HCT116 (cell line): ENCODE data around the gene TBKBP1. TPM values are rescaled to one million over a fixed set of nuclear protein-coding genes. Genes with fewer than 3 reads are reported as not detected.

ENCODE experiments used
- ATAC-seq: fragments of 200-7000 bp; cut with Tn5 transposase; 2 replicates; pipeline ENCODE4 v1.9.1; 2020; ENCODE audit warnings: mild to moderate bottlenecking, moderate library complexity
- BruUV-seq: library from RNA; stranded (reverse); fragments of 400-500 nt; replicated peaks from 2 replicates; lab custom pipeline; 2021; lab: Mats Ljungman, UMichigan
- CTCF ChIA-PET: fragments of 300-600 bp; sonication (Branson Sonifier 250); formaldehyde crosslinking; loops from one replicate; lab custom pipeline; 2021; ENCODE audit warnings: antibody characterized with exemption; lab: Charles Lee
- POLR2A ChIA-PET: fragments of 300-600, 350-600 bp; sonication (Branson Sonifier 250); formaldehyde crosslinking; loops from one replicate; lab custom pipeline; 2021; ENCODE audit warnings: antibody characterized with exemption; lab: Charles Lee
- RAD21 ChIA-PET, 2 experiments: fragments of 300-600 bp; sonication (Branson Sonifier 250); formaldehyde crosslinking; loops; one replicate each; lab custom pipeline; 2023; ENCODE audit warnings: low total read pairs in 2 of 2; ENCODE audit not compliant: uncharacterized antibody in 2 of 2, unreplicated experiment in 2 of 2, low non-redundant PET in 1 of 2; lab: Charles Lee
- DNase-seq: peaks from one replicate; pipeline ENCODE4 v3.0.0-alpha.2; 2010; ENCODE audit warnings: low read depth, low spot score
- H2AFZ ChIP-seq: fragments of 200-600 bp; shearing (Covaris generic), sonication (generic); 2 replicates; pipeline ENCODE4 v1.6.1; 2017; ENCODE audit warnings: low read depth, mixed run types, mixed read lengths, antibody characterized with exemption, low read length; ENCODE audit not compliant: poor library complexity, severe bottlenecking
- H3K27ac ChIP-seq: 2 replicates; pipeline ENCODE4 v1.5.1; 2012; ENCODE audit warnings: low read depth, low read length
- H3K27me3 ChIP-seq: fragments of 200-600 bp; sonication (generic); 2 replicates; pipeline ENCODE4 v1.6.1; 2016; ENCODE audit warnings: mixed run types, low read length, mixed read lengths; ENCODE audit not compliant: insufficient read depth
- H3K36me3 ChIP-seq, 2 experiments: fragments of 200-500 bp in 1 of 2; fragments of 200-600 bp in 1 of 2; sonication (Bioruptor generic) in 1 of 2; sonication (generic) in 1 of 2; 2 replicates each; pipeline versions ENCODE4 v1.5.1 to v1.6.1; 2014 to 2016; ENCODE audit warnings: low read length in 2 of 2, inconsistent platforms in 1 of 2, mixed read lengths in 1 of 2, mixed run types in 1 of 2; ENCODE audit not compliant: insufficient read depth in 2 of 2, control insufficient read depth in 1 of 2
- H3K4me1 ChIP-seq, 2 experiments: fragments of 200-600 bp in 1 of 2; sonication (generic) in 1 of 2; 2 replicates each; pipeline versions ENCODE4 v1.5.1 to v1.6.1; 2012 to 2017; ENCODE audit warnings: low read length in 2 of 2, inconsistent platforms in 1 of 2, mild to moderate bottlenecking in 1 of 2, mixed read lengths in 1 of 2, mixed run types in 1 of 2, moderate library complexity in 1 of 2; ENCODE audit not compliant: insufficient read depth in 2 of 2, control insufficient read depth in 1 of 2
- H3K4me2 ChIP-seq: fragments of 200-600 bp; sonication (generic); 2 replicates; pipeline ENCODE4 v1.6.1; 2017; ENCODE audit warnings: mixed run types, low read length, mixed read lengths
- H3K4me3 ChIP-seq, 2 experiments: fragments of 200-600 bp in 1 of 2; sonication (generic) in 1 of 2; replicated peaks in 1 of 2; 2 replicates each; pipeline ENCODE4 v1.5.1; 2011 to 2016; ENCODE audit warnings: low read length in 2 of 2, control low read depth in 1 of 2, low read depth in 1 of 2, mild to moderate bottlenecking in 1 of 2, mixed read lengths in 1 of 2, mixed run types in 1 of 2
- H3K79me2 ChIP-seq: fragments of 200-600 bp; sonication (generic); 2 replicates; pipeline ENCODE4 v1.6.1; 2017; ENCODE audit warnings: mild to moderate bottlenecking, mixed run types, low read length, moderate library complexity, mixed read lengths; ENCODE audit not compliant: insufficient read depth
- H3K9ac ChIP-seq: fragments of 200-600 bp; sonication (generic); 2 replicates; pipeline ENCODE4 v1.6.1; 2016; ENCODE audit warnings: low read length, mixed read lengths
- H3K9me2 ChIP-seq: fragments of 200-600 bp; sonication (generic), shearing (Covaris generic); 2 replicates; pipeline ENCODE4 v1.6.1; 2017; ENCODE audit warnings: mixed run types, mild to moderate bottlenecking, moderate library complexity; ENCODE audit not compliant: insufficient read depth
- H3K9me3 ChIP-seq, 2 experiments: fragments of 200-500 bp in 1 of 2; fragments of 200-600 bp in 1 of 2; sonication (Bioruptor generic) in 1 of 2; sonication (generic) in 1 of 2; 2 replicates each; pipeline ENCODE4 v1.6.1; 2014 to 2017; ENCODE audit warnings: low read length in 2 of 2, mixed read lengths in 2 of 2, inconsistent platforms in 1 of 2, low read depth in 1 of 2, mild to moderate bottlenecking in 1 of 2, mixed run types in 1 of 2, moderate library complexity in 1 of 2; ENCODE audit not compliant: control insufficient read depth in 1 of 2, insufficient read depth in 1 of 2
- H4K20me1 ChIP-seq: fragments of 200-600 bp; sonication (generic), shearing (Covaris generic); 2 replicates; pipeline ENCODE4 v1.6.1; 2017; ENCODE audit warnings: mixed run types, mild to moderate bottlenecking, moderate library complexity; ENCODE audit not compliant: insufficient read depth
- CBX3 ChIP-seq: IDR thresholded peaks from 2 replicates; pipeline ENCODE4 v1.6.1; 2012; ENCODE audit warnings: low read depth
- CEBPB ChIP-seq: IDR thresholded peaks from 2 replicates; pipeline ENCODE4 v1.6.1; 2012; ENCODE audit warnings: low read depth
- EZH2phosphoT487 ChIP-seq: fragments of 200-600 bp; IDR thresholded peaks from 2 replicates; pipeline ENCODE4 v1.6.1; 2018; ENCODE audit warnings: antibody characterized with exemption, borderline replicate concordance
- FOSL1 ChIP-seq: IDR thresholded peaks from 2 replicates; pipeline ENCODE4 v1.6.1; 2012; ENCODE audit warnings: low read depth
- JUND ChIP-seq: IDR thresholded peaks from 2 replicates; pipeline ENCODE4 v1.6.1; 2012
- POLR2A ChIP-seq: IDR thresholded peaks from 2 replicates; pipeline ENCODE4 v1.7.0; 2011; ENCODE audit warnings: borderline replicate concordance; ENCODE audit not compliant: insufficient read depth, insufficient read length; ENCODE audit errors: extremely low read depth
- POLR2AphosphoS5 ChIP-seq: IDR thresholded peaks from 2 replicates; pipeline ENCODE4 v1.6.1; 2011; ENCODE audit warnings: mild to moderate bottlenecking, low read depth, low read length, moderate library complexity
- SIN3A ChIP-seq: IDR thresholded peaks from 2 replicates; pipeline ENCODE4 v1.6.1; 2012; ENCODE audit warnings: low read depth
- SP1 ChIP-seq: IDR thresholded peaks from 2 replicates; pipeline ENCODE4 v1.6.1; 2012; ENCODE audit warnings: low read depth
- SRF ChIP-seq: IDR thresholded peaks from 2 replicates; pipeline ENCODE4 v1.6.1; 2012; ENCODE audit warnings: low read depth
- TCF7L2 ChIP-seq: IDR thresholded peaks from 2 replicates; pipeline ENCODE4 v1.7.0; 2011; ENCODE audit warnings: borderline replicate concordance, inconsistent platforms; ENCODE audit not compliant: insufficient read depth, insufficient read length; ENCODE audit errors: extremely low read depth
- YY1 ChIP-seq: IDR thresholded peaks from 2 replicates; pipeline ENCODE4 v1.6.1; 2011; ENCODE audit warnings: low read length, low read depth, moderate library complexity, mild to moderate bottlenecking; ENCODE audit not compliant: insufficient replicate concordance; ENCODE audit errors: extremely low read depth
- ZNF274 ChIP-seq: fragments of 200-500 bp; sonication (Bioruptor generic); IDR thresholded peaks from 2 replicates; pipeline ENCODE4 v1.6.1; 2014; ENCODE audit warnings: mild to moderate bottlenecking, low read depth, low read length, inconsistent platforms
- intact Hi-C: fragments of 100-400 bp; cut with micrococcal nuclease; formaldehyde crosslinking; loops from 2 replicates; pipeline ENCODE4 v1.10.0; 2022
- total RNA-seq: library from RNA; stranded (reverse); gene quantifications from one replicate; pipeline ENCODE4 v1.2.1, GENCODE V29; 2021; ENCODE audit not compliant: unreplicated experiment
- TF ChIP-seq, protein P1 (sequence below), 3 experiments: fragments of 200-600 bp in 1 of 3; sonication (generic) in 1 of 3; IDR thresholded peaks in 2 of 3; conservative IDR thresholded peaks in 1 of 3; 2 replicates each; pipeline ENCODE4 v1.5.1; 2012 to 2017; ENCODE audit warnings: low read depth in 2 of 3, low read length in 2 of 3, antibody characterized with exemption in 1 of 3, borderline replicate concordance in 1 of 3, control low read depth in 1 of 3, mild to moderate bottlenecking in 1 of 3, mixed read lengths in 1 of 3, mixed run types in 1 of 3, moderate library complexity in 1 of 3; ENCODE audit not compliant: insufficient read depth in 1 of 3
- TF ChIP-seq, protein P2 (sequence below): IDR thresholded peaks from 2 replicates; pipeline ENCODE4 v1.6.1; 2012
- TF ChIP-seq, protein P3 (sequence below): IDR thresholded peaks from 2 replicates; pipeline ENCODE4 v1.6.1; 2012
- TF ChIP-seq, protein P4 (sequence below): IDR thresholded peaks from 2 replicates; pipeline ENCODE4 v1.6.1; 2011; ENCODE audit warnings: mild to moderate bottlenecking, low read length, moderate library complexity; ENCODE audit not compliant: insufficient replicate concordance; ENCODE audit errors: extremely low read depth

The TBKBP1 gene
- total RNA-seq, 1 experiment from 2014 or later, result 12.4 TPM

DNA sequence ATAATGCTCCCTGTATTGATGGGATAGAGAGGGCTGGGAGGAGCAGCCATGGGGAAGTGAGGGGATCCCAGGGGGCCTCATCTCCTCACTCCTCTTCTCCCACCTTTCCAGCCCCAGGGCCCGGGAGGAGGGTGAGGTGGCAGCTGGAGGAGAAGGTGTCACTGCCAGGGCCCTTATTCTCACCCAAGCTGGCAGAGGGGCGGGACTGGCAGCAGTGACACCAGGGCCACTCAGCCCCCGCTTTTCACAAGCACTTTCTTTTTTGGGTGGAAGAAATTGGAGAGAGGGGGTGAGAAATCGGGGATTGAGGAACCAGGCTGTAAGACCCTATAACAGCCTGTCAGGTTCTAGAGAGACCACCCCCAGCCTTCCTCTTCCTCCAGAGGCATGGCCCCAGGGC lies 36.7 kb downstream of the TBKBP1 start:
- Histone ChIP-seq H3K4me3 (no peak overlapping the region), H3K4me2 (no peak overlapping the region), H3K27me3 (peaks cover 6% of the 10 kb centered on the region; the same call in 1 of the 2 replicates), H3K79me2 (no peaks in the 10 kb centered on the region), H2AFZ (no peak overlapping the region), H3K9me2 (no peaks in the 10 kb centered on the region), H3K9me3 (no peaks in the 10 kb centered on the region), H3K4me1 (peaks cover 0 to 9% of the 10 kb centered on the region in 2 experiments; a peak in 2 of 4 replicates), H3K36me3 (no peaks in the 10 kb centered on the region), H3K27ac (no peak overlapping the region), H3K9ac (no peak overlapping the region), H4K20me1 (no peaks in the 10 kb centered on the region)
- TF ChIP-seq CEBPB (no peak), SRF (no peak), EZH2phosphoT487 (no peak), CBX3 (no peak), FOSL1 (no peak)
- TF ChIP-seq, protein P1, sequence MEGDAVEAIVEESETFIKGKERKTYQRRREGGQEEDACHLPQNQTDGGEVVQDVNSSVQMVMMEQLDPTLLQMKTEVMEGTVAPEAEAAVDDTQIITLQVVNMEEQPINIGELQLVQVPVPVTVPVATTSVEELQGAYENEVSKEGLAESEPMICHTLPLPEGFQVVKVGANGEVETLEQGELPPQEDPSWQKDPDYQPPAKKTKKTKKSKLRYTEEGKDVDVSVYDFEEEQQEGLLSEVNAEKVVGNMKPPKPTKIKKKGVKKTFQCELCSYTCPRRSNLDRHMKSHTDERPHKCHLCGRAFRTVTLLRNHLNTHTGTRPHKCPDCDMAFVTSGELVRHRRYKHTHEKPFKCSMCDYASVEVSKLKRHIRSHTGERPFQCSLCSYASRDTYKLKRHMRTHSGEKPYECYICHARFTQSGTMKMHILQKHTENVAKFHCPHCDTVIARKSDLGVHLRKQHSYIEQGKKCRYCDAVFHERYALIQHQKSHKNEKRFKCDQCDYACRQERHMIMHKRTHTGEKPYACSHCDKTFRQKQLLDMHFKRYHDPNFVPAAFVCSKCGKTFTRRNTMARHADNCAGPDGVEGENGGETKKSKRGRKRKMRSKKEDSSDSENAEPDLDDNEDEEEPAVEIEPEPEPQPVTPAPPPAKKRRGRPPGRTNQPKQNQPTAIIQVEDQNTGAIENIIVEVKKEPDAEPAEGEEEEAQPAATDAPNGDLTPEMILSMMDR (IDR thresholded peaks at IDR 0.05 in 2 of 3, conservative IDR thresholded peaks at IDR 0.05 in 1 of 3; ENCODE audit: borderline replicate concordance in 1 of 3, insufficient read depth in 1 of 3, low read depth in 2 of 3, low read length in 2 of 3), result no peak
- DNase-seq (no peak), ATAC-seq (no peak)
- ChIA-PET POLR2A (no interaction called here), RAD21 (no interaction called here), CTCF (no interaction called here)
- BruUV-seq, result no TSS peak
- intact Hi-C loops, result loop anchor here (5.0 kb wide), 1 partner anchor 72 kb away; no protein-coding TSS in a partner anchor

DNA sequence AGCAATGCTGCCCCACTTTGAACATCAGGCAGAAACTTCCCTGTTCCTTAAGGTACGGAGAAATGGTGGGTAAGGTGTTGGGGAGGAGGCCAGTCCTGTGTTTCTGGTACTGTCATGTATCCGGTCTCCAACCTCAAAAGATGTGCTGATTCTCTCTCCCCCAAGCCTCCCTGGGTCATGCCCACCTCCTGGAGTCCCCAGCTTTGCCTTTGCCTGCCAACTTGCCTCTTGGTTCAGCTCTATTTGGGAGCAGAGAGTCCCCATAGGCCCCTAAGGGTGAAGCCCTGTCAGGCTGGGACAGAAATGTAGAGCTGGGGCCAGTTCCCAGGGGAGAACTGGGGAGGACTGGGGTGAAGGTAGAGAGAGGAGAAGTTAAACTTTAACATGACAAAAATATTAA lies 37.4 kb downstream of the TBKBP1 start:
- BruUV-seq, result no TSS peak
- H4K20me1 ChIP-seq, result no peaks in the 10 kb centered on the region
- no peaks in the 10 kb centered on the region for H3K9me2 ChIP-seq
- H3K9ac ChIP-seq, result no peak overlapping the region
- intact Hi-C loops, result loop anchor here (5.0 kb wide), 1 partner anchor 71 kb away; no protein-coding TSS in a partner anchor
- CTCF ChIA-PET, result no interaction called here
- no peak overlapping the region for H3K4me2 ChIP-seq
- H2AFZ ChIP-seq, result no peak overlapping the region
- no peak for ATAC-seq
- H3K27me3 ChIP-seq, result peaks cover 6% of the 10 kb centered on the region; the same call in 1 of the 2 replicates
- H3K9me3 ChIP-seq, result no peaks in the 10 kb centered on the region
- no peak overlapping the region for H3K27ac ChIP-seq
- POLR2A ChIA-PET, result no interaction called here
- no peaks in the 10 kb centered on the region for H3K79me2 ChIP-seq
- H3K36me3 ChIP-seq, result no peaks in the 10 kb centered on the region
- peaks cover 0 to 9% of the 10 kb centered on the region in 2 experiments; a peak in 2 of 4 replicates for H3K4me1 ChIP-seq
- RAD21 ChIA-PET, result no interaction called here
- no peak for DNase-seq
- H3K4me3 ChIP-seq, result no peak overlapping the region
- no peak for TF ChIP-seq YY1
- no peak for TF ChIP-seq SRF
- TF ChIP-seq, protein P2, sequence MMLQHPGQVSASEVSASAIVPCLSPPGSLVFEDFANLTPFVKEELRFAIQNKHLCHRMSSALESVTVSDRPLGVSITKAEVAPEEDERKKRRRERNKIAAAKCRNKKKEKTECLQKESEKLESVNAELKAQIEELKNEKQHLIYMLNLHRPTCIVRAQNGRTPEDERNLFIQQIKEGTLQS, result no peak
- no peak for TF ChIP-seq TCF7L2
- TF ChIP-seq CBX3, result no peak
- no peak for TF ChIP-seq SIN3A
- TF ChIP-seq CEBPB, result no peak
- TF ChIP-seq, protein P3, sequence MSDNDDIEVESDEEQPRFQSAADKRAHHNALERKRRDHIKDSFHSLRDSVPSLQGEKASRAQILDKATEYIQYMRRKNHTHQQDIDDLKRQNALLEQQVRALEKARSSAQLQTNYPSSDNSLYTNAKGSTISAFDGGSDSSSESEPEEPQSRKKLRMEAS, result no peak
- no peak for TF ChIP-seq POLR2A
- TF ChIP-seq JUND, result no peak
- no peak for TF ChIP-seq POLR2AphosphoS5
- TF ChIP-seq SP1, result no peak
- TF ChIP-seq ZNF274, result no peak
- TF ChIP-seq, protein P4, sequence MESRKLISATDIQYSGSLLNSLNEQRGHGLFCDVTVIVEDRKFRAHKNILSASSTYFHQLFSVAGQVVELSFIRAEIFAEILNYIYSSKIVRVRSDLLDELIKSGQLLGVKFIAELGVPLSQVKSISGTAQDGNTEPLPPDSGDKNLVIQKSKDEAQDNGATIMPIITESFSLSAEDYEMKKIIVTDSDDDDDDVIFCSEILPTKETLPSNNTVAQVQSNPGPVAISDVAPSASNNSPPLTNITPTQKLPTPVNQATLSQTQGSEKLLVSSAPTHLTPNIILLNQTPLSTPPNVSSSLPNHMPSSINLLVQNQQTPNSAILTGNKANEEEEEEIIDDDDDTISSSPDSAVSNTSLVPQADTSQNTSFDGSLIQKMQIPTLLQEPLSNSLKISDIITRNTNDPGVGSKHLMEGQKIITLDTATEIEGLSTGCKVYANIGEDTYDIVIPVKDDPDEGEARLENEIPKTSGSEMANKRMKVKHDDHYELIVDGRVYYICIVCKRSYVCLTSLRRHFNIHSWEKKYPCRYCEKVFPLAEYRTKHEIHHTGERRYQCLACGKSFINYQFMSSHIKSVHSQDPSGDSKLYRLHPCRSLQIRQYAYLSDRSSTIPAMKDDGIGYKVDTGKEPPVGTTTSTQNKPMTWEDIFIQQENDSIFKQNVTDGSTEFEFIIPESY, result no peak
